Measurements from ENCODE around the gene RARB.

Gene RARB

GRCh38 chr3:25423780-25424588 lies 4.1 kb upstream of the RARB start:
- no peak for DNase-seq

- no peak for DNase-seq
Measured at GRCh38 chr3:25424614-25425013, 3.4 kb upstream of the RARB start.

DNA sequence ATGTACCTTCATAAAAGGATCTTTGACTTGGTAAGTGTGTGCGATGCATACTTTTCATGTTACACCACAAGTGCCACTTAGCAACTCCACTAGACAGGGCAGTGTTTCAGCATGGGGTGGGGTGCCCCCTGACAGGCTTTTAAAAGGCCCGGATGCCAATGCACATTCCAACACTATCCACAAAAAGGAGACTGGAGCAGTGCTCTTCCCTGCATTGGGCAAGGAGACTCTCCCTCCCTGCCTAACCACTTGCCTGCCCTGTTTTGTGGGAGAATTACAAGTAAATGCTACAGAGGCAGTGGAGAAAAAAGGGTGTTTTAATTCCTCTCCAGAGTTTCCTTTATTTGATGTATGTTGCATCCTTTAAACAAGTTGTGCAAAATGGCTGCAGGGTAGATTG lies 1.7 kb upstream of the RARB start:
- DNase-seq: no peak

DNA sequence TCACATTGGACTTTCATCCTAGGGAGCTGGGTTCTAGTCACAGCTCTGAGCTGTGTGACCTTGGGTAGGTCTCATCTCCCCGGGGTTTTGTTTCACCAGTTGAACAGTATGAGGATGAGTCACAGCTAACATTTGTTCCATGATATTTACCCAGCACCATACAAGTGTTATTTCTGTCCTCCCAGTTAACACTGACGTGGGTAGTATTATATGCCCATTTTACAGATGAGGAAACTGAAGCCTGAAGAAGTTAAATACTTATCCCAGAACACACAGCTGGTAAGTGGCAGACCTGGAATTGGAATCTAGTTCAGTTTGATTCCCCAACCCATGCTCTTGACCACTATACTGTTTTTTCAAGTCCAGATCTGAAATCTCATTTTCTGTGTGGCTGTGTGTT lies 908 bp upstream of the RARB start:
- no peak for DNase-seq

DNA sequence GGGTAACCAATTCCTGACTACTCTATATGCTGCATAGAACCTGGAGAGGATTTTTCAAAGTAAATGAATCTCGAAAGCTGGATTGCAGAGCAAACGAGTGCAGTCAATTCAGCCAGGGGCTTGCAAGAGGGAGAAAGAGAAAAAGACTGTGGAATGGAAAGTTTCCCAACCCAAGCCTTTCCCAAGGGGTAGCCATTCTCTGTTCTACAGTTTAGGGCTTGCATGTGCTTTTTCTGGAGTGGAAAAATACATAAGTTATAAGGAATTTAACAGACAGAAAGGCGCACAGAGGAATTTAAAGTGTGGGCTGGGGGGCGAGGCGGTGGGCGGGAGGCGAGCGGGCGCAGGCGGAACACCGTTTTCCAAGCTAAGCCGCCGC lies 511 bp upstream of the RARB start:
- no peak for DNase-seq

GRCh38 chr3:25428789-25429335 lies 799 bp downstream of the RARB start:
- no peak for DNase-seq

- DNase-seq: no peak
Measured at GRCh38 chr3:25429361-25430286, 1.6 kb downstream of the RARB start.

- DNase-seq: no peak
Measured at GRCh38 chr3:25430287-25430934, 2.3 kb downstream of the RARB start.

DNA sequence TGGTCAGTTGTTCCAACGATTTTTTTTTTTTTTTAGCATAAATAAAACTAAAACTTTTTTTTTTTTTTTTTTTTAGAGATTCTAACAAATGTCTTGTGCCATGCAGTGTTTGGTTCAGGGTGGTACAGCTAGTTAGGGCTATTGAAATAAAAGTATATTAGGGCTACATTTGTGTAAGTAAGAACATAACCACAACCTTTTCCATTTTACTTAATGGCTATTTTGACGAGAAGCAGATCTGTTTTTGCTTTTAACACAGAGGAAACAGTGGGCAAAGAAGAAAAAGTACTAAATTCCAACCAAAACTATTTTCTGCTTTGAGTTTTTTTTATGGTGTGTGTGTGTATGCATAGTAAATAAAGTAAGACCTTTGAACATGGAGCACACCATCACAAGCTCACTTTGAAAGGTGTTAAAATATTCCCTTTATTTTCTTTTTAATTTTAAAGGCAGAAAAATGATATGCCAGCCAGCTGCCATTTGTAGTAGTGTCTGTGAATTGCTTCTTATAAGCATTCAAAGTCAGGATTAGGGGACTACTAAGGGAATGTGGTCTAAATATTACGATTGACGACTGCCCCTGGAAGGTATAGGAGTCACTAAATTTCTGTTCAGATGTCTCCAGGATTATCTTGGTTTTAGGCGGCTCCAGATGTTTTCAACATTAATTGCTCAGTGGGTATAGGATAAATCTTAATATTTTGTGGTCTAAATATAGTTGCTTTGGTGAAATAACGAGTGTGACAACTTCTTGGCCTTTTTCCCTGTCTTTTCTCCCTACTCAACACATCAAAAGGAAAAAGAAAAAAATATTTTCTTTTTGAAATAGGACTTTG lies 3.1 kb downstream of the RARB start:
- no peak for DNase-seq

- no peak for DNase-seq
Measured at GRCh38 chr3:25432176-25432720, 4.2 kb downstream of the RARB start.

DNA sequence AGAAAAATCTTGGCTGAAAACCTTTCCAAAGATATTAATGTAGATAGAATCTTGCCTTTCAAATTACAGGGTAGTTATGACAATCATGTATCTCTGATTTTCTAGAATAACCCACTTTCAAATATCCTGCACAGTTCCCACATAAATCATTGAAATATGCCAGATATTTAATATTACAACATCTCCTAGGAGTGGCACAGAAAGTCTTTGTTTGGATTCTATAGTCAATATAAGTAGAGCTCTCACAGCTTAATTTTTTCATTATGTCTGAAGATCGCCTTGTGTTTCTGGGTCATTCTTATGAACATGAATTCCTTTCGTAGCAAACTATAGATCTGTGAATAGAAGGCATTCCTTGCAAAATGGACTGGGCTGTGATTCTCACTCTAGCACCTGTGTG lies 5.0 kb downstream of the RARB start:
- DNase-seq: no peak

DNA sequence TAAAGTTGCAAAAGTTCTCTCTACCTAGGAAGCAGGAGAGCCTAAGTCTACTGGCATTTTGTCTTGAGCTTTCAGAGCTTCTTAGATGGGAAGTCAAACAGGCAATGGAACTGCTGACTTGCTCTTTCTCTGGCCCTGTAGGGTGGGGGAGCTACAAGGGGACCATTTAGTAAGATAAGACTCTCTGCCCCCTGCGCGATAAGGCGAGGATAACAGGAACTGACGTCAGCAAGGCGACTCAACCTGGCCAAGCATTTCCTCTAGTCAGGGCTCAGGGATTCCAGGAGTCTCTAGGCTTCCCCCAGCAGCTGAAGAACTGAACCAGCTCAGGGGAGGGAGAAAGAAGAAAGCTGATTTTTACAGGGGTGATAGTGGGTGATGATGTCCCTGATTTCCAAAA lies 5.8 kb downstream of the RARB start:
- no peak for DNase-seq

GRCh38 chr3:25437953-25438352 lies 9.9 kb downstream of the RARB start:
- DNase-seq: no peak

DNA sequence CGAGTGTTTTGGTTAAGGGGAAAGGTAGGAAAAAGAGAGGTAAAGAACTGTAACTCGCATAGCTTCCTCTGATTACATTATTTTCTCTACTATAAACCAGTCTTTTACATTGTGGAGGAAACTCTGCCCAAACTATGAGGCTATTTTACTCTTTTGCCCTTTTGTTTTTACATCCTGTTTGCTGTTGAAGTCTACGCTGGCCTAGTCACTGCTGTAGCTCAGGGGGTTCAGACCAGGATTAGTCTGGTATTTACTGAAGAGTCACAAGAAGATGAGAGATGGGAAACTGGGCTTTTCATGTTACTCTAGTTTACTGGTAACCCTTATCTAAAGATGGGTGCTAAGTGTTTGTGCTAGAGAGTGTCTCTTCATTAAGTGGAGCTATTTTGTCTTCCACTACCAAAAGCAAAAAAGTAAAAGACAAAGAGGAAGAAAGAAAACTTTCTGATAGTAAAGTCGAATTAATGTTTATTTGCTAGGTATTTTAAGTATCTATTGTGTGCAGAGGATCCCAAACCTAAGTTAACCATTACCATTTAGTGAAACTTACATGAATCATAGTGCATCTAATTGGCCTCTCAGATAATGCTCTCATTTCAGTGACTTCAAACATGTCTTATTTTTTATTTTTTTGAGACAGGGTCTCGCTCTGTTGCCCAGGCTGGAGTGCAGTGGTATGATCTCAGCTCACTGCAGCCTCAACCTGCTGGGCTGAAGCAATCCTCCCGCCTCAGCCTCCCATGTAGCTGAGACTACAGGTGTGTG lies 10.9 kb downstream of the RARB start:
- no peak for DNase-seq

DNA sequence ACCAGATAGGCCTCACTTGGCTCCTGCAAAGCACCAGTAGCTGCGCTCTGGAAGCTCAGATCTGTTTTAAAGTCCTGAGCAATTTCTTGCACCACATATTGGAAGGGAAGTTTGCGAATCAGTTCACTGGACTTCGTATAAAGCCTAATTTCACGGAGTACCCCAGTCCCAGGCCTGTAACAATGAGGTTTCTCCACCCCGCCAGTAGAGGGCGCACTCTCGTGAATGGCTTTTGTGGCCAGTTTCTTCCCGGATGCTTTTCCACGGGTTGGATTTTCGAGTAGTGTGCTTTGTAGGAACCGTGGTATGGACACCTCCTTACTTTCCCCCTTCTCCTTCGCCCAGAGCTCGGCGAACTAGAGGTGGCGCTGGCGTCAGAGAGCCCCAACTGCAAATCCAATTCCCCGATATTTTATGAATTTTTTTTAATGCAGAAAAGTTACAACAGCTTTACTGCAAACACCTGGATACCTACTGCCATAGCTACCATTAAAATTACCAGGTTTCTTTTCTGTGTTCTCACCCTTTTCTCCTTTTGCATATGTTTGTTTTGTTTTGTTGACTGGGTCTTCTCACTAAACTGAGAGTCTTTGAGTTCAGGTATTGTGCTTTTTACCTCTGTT lies 13.3 kb downstream of the RARB start:
- peak; percentile 69 for DNase-seq

GRCh38 chr3:25442486-25442885 lies 14.4 kb downstream of the RARB start:
- no peak for DNase-seq

GRCh38 chr3:25444273-25444672 lies 16.2 kb downstream of the RARB start:
- no peak for DNase-seq

DNA sequence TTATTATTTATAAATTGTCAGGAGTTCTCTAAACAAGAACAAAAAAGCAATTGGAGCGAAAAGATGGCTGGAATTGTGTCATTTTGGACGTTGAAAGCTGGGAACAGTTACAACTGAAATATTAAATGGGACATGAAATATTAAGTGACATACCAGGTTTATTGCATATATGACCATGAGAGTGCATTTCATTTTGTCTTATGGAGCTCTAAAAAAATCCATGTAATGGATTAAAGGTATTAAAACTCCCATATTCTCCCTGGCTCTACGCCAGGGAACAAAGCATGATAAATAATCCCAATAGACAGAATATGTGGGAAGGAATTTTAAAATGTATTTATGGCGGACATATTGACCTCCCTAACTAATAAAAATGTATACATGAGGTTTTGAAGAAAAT lies 17.7 kb downstream of the RARB start:
- no peak for DNase-seq

DNA sequence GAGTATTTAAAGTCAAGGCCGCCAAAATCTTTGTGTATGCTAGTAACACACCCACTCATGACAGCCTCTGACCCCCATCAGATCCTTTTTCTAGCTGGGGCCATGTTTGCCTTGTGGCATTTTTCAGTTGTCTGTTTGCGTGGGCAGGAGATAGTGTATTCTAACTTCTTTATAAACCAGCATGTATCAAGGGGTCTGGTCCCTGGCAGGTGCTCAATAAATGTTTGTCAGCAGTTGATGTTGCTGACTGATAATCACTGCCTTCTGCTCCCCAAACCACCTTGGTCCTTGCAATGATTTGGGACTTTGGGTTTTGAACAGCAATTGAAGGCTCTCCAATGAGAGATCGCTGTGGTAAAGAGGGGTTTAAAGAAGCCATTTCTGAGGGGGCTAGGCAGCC lies 19.2 kb downstream of the RARB start:
- no peak for DNase-seq

GRCh38 chr3:25447925-25448324 lies 19.9 kb downstream of the RARB start:
- DNase-seq: no peak
